IMR-90 (cell line): Measurements from ENCODE around the gene TNFSF13B. TPM values are rescaled to one million over a fixed set of nuclear protein-coding genes. Genes with fewer than 3 reads are reported as not detected.

Experiments
- ATAC-seq: fragments of 200-7000 bp; cut with Tn5 transposase; 2 replicates; pipeline ENCODE4 v1.9.1; 2020; ENCODE audit warnings: low read depth, mild to moderate bottlenecking, moderate library complexity
- BruUV-seq: library from RNA; stranded (reverse); fragments of 400-500 nt; replicated peaks from 2 replicates; lab custom pipeline; 2021; lab: Mats Ljungman, UMichigan
- CTCF ChIA-PET: fragments of 300-600 bp; formaldehyde crosslinking; extraction: SDS; loops from one replicate; lab custom pipeline; 2021; ENCODE audit warnings: antibody characterized with exemption; lab: Yijun Ruan, JAX
- POLR2A ChIA-PET: fragments of 300-600 bp; sonication (Branson Sonifier 250); formaldehyde crosslinking; loops from one replicate; lab custom pipeline; 2022; ENCODE audit warnings: antibody characterized with exemption; ENCODE audit not compliant: unreplicated experiment; lab: Charles Lee
- DNase-seq: peaks from one replicate; pipeline ENCODE4 v3.0.0; 2013
- H2AFZ ChIP-seq: replicated peaks from 2 replicates; pipeline ENCODE3; 2013; ENCODE audit warnings: low read length, mild to moderate bottlenecking; ENCODE audit not compliant: poor library complexity
- H2AK5ac ChIP-seq: 2 replicates; pipeline ENCODE4 v1.6.1; 2013; ENCODE audit warnings: low read depth, low read length, inconsistent platforms
- H2AK9ac ChIP-seq: replicated peaks from 2 replicates; pipeline ENCODE3; 2013; ENCODE audit warnings: mild to moderate bottlenecking, low read depth, low read length, moderate library complexity; ENCODE audit not compliant: poor library complexity
- H2BK120ac ChIP-seq: 2 replicates; pipeline ENCODE4 v1.6.1; 2013; ENCODE audit warnings: low read depth, low read length, inconsistent platforms
- H2BK15ac ChIP-seq: 3 replicates; pipeline ENCODE4 v1.6.1; 2013; ENCODE audit warnings: low read depth, low read length, inconsistent platforms
- H2BK20ac ChIP-seq: 2 replicates; pipeline ENCODE4 v1.6.1; 2013; ENCODE audit warnings: low read depth, mild to moderate bottlenecking, inconsistent platforms, low read length, moderate library complexity
- H2BK5ac ChIP-seq: 2 replicates; pipeline ENCODE4 v1.6.1; 2013; ENCODE audit warnings: mild to moderate bottlenecking, low read depth, low read length, inconsistent platforms; ENCODE audit not compliant: poor library complexity, severe bottlenecking
- H3K14ac ChIP-seq: replicated peaks from 2 replicates; pipeline ENCODE4 v1.6.1; 2013; ENCODE audit warnings: low read depth, low read length, inconsistent platforms
- H3K18ac ChIP-seq: 2 replicates; pipeline ENCODE4 v1.6.1; 2013; ENCODE audit warnings: low read depth, low read length, control low read depth
- H3K23ac ChIP-seq: 2 replicates; pipeline ENCODE4 v1.6.1; 2013; ENCODE audit warnings: low read depth, low read length, inconsistent platforms
- H3K27ac ChIP-seq: 2 replicates; pipeline ENCODE4 v1.5.1; 2013; ENCODE audit warnings: mild to moderate bottlenecking, control low read depth, low read length; ENCODE audit not compliant: insufficient read depth
- H3K27me3 ChIP-seq: 2 replicates; pipeline ENCODE4 v1.6.1; 2013; ENCODE audit warnings: low read length; ENCODE audit not compliant: control insufficient read depth, insufficient read depth
- H3K36me3 ChIP-seq: 2 replicates; pipeline ENCODE4 v1.6.1; 2013; ENCODE audit warnings: low read length, mixed read lengths; ENCODE audit not compliant: control insufficient read depth, insufficient read depth
- H3K4ac ChIP-seq: 2 replicates; pipeline ENCODE4 v1.6.1; 2013; ENCODE audit warnings: low read depth, low read length, inconsistent platforms
- H3K4me1 ChIP-seq: 2 replicates; pipeline ENCODE4 v1.6.1; 2013; ENCODE audit warnings: low read length, mixed read lengths; ENCODE audit not compliant: control insufficient read depth, insufficient read depth
- H3K4me2 ChIP-seq: 2 replicates; pipeline ENCODE4 v1.6.1; 2013; ENCODE audit warnings: low read depth, mild to moderate bottlenecking, control low read depth, low read length, moderate library complexity
- H3K4me3 ChIP-seq: 2 replicates; pipeline ENCODE4 v1.5.1; 2013; ENCODE audit warnings: low read depth, mild to moderate bottlenecking, control low read depth, low read length, moderate library complexity; ENCODE audit not compliant: insufficient read depth
- H3K56ac ChIP-seq: 2 replicates; pipeline ENCODE4 v1.6.1; 2013; ENCODE audit warnings: low read length, inconsistent platforms; ENCODE audit not compliant: insufficient read depth; ENCODE audit errors: extremely low read depth
- H3K79me1 ChIP-seq, 2 experiments: 2 replicates each; pipeline ENCODE4 v1.6.1; 2013; ENCODE audit warnings: low read length in 2 of 2, inconsistent platforms in 1 of 2, low read depth in 1 of 2
- H3K9ac ChIP-seq: 2 replicates; pipeline ENCODE4 v1.6.1; 2013; ENCODE audit warnings: low read depth, low read length, control low read depth
- H3K9me1 ChIP-seq: 2 replicates; pipeline ENCODE4 v1.6.1; 2013; ENCODE audit warnings: low read length, inconsistent platforms; ENCODE audit not compliant: insufficient read depth
- H3K9me3 ChIP-seq: 2 replicates; pipeline ENCODE4 v1.6.1; 2013; ENCODE audit warnings: low read length; ENCODE audit not compliant: control insufficient read depth, insufficient read depth
- H4K20me1 ChIP-seq: 2 replicates; pipeline ENCODE4 v1.6.1; 2013; ENCODE audit warnings: low read length, inconsistent platforms; ENCODE audit not compliant: insufficient read depth
- H4K5ac ChIP-seq: 2 replicates; pipeline ENCODE4 v1.6.1; 2013; ENCODE audit warnings: mild to moderate bottlenecking, low read depth, low read length, control low read depth
- H4K8ac ChIP-seq, 2 experiments: 2 replicates each; pipeline ENCODE4 v1.6.1; 2013; ENCODE audit warnings: low read depth in 2 of 2, low read length in 2 of 2, control low read depth in 1 of 2, inconsistent platforms in 1 of 2
- H4K91ac ChIP-seq: 2 replicates; pipeline ENCODE4 v1.6.1; 2013; ENCODE audit warnings: low read depth, low read length, inconsistent platforms; ENCODE audit not compliant: insufficient read depth
- RFX5 ChIP-seq: IDR thresholded peaks from 2 replicates; pipeline ENCODE4 v1.8.0; 2012; ENCODE audit warnings: low read depth, mild to moderate bottlenecking, low read length, moderate library complexity
- WGBS, 2 experiments: methylation state at CpG; one replicate each; pipeline versions ENCODE4 v1.1.5 to v1.1.7; 2013; ENCODE audit warnings: missing lambda C conversion rate in 2 of 2; ENCODE audit not compliant: insufficient read length in 1 of 2; ENCODE audit errors: extremely low coverage in 2 of 2; 5-methylcytosine and 5-hydroxymethylcytosine counted together
- dilution Hi-C: fragments of 300-500 bp; cut with HindIII; formaldehyde crosslinking; loops from one replicate; pipeline ENCODE4 v1.14.3; 2018; ENCODE audit warnings: low sequenced_read_pairs; ENCODE audit not compliant: unreplicated experiment
- in situ Hi-C: fragments of 300-500 bp; cut with MboI; formaldehyde crosslinking; loops from 3 replicates; pipeline ENCODE4 v1.14.3; 2019; ENCODE audit warnings: low sequenced_read_pairs, inconsistent platforms, mixed read lengths
- intact Hi-C: fragments of 100-400 bp; cut with micrococcal nuclease; formaldehyde crosslinking; loops from 2 replicates; pipeline ENCODE4 v1.10.0; 2022
- polyA plus RNA-seq, 3 experiments: library from polyadenylated mRNA; depleted of rRNA; stranded (reverse); fragments of >200 nt; gene quantifications; 2 replicates each; pipeline ENCODE4 v1.2.3, GENCODE V29; 2012; ENCODE audit warnings: low replicate concordance in 1 of 3
- total RNA-seq: library from RNA; depleted of rRNA; stranded (reverse); fragments of >200 nt; gene quantifications from 2 replicates; pipeline ENCODE4 v1.2.3, GENCODE V29; 2012

Gene TNFSF13B
- total and polyA plus RNA-seq, 2 of the 4 experiments (the other 2 are of a cell fraction), result 0.29 to 0.54 TPM

DNA sequence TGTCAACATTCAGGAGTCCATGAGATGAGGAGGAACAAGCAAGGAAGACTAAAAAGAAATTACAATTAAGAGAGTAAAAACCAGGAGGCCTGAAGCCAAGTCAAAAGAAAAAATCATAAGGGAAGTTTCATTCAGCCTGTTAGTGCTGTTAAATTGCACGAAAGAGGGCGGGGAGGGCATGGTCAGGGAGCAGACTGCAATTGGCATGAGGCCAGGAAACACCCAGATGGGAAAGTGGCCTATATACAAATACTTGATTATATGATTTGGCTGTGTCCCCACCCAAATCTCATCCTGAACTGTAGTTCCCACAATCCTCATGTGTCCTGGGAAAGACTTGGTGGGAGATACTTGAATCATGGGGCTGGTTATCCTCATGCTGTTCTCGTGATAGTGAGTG, 43.9 kb downstream of the TNFSF13B start:
- Histone ChIP-seq H3K79me1 (no peaks in the 10 kb centered on the region), H2BK15ac (no peak overlapping the region), H4K5ac (no peak overlapping the region), H4K91ac (no peak overlapping the region), H3K27me3 (peaks cover 5% of the 10 kb centered on the region), H3K9me3 (no peaks in the 10 kb centered on the region), H2AK9ac (no peak overlapping the region), H2AK5ac (no peak overlapping the region), H3K23ac (no peak overlapping the region), H3K56ac (no peak overlapping the region), H2AFZ (no peak overlapping the region), H2BK20ac (no peak overlapping the region), H3K36me3 (no peaks in the 10 kb centered on the region), H3K4me1 (no peaks in the 10 kb centered on the region), H3K18ac (no peak overlapping the region), H3K4me2 (no peak overlapping the region), H3K4ac (no peak overlapping the region), H3K9ac (no peak overlapping the region), H3K9me1 (no peaks in the 10 kb centered on the region), H4K8ac (no peak overlapping the region), H3K27ac (no peak overlapping the region), H2BK120ac (no peak overlapping the region), H3K14ac (no peak overlapping the region), H4K20me1 (no peaks in the 10 kb centered on the region), H2BK5ac (no peak overlapping the region), H3K4me3 (no peak overlapping the region)
- BruUV-seq, result no TSS peak
- intact Hi-C loops (no loop called here), dilution Hi-C loops (no loop called here), in situ Hi-C loops (no loop called here)
- no peak for ATAC-seq
- no CpG with 5 or more reads among the region's 3 CpGs for WGBS, 2 experiments
- TF ChIP-seq RFX5, result no peak
- DNase-seq, result no peak
- CTCF ChIA-PET, result no interaction called here
- POLR2A ChIA-PET, result no interaction called here
